Measurements from ENCODE around the gene HLA-F.

HLA-F gene

DNA sequence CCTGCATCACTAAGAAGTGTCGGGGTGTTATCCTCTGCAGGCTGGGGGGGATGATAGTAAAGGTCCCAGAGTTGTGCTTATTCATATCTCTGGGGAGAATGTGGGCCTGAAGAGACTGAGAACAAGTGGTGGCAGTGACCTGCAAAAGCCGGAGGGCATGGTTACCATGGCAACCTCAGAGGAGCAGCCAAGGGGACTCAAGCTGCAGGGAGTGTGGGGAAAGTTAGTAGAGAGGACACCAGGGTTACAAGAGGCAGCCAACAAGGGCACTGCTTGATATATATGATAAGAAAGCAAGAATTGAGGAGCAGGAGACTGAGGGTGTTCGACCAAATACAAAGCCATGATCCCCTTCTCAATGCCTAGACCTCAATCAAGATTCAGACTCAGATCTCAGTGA lies 46.1 kb downstream of the HLA-F start:
- no peak overlapping the region for H3K27ac Mint-ChIP-seq

DNA sequence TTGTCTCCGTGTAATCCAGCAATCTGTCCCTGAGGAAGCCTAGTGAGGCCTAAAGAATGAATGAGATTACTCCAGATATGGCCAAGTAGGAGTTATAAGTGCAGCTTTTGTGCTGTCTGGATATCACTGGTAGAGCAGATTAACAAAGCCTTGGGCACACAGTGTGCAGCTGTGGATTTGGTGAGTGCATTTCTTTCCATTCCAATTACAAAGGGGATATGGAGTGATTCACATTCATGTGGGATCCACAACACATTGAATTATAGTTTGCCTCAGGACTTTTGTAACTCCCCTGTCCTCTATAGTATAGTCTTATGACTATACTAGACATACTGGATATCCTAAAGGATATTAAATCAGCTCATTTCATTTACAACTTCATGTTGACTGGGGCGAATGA lies 47.1 kb downstream of the HLA-F start:
- Mint-ChIP-seq H3K9me3 (no peaks in the 10 kb centered on the region), H3K27ac (no peak overlapping the region), H3K4me1 (ENCODE audit: low read depth in 2 of 2) (no peaks in the 10 kb centered on the region), H3K27me3 (peaks cover 31 to 64% of the 10 kb centered on the region in 2 donors), H3K36me3 (ENCODE audit: insufficient read depth) (no peaks in the 10 kb centered on the region), H3K4me3 (no peak overlapping the region)
- DNase-seq (no peak), ATAC-seq (replicated peaks) (no peak)

More for the DNA sequence above, 46.1 kb downstream of the HLA-F start:
- H3K9me3 Mint-ChIP-seq: no peaks in the 10 kb centered on the region
- ATAC-seq (replicated peaks): no peak
- H3K4me3 Mint-ChIP-seq: no peak overlapping the region
- H3K27me3 Mint-ChIP-seq: peaks cover 23 to 59% of the 10 kb centered on the region in 2 donors
- no peaks in the 10 kb centered on the region for H3K36me3 Mint-ChIP-seq (ENCODE audit: insufficient read depth)
- DNase-seq: no peak
- H3K4me1 Mint-ChIP-seq (ENCODE audit: low read depth in 2 of 2): no peaks in the 10 kb centered on the region

GRCh38 chr6:29776684-29777083 lies 53.5 kb downstream of the HLA-F start:
- ATAC-seq (replicated peaks): no peak
- Mint-ChIP-seq H3K4me3 (no peak overlapping the region), H3K9me3 (no peaks in the 10 kb centered on the region), H3K27me3 (peaks cover 68 to 78% of the 10 kb centered on the region in 2 donors), H3K27ac (no peak overlapping the region), H3K4me1 (ENCODE audit: low read depth in 2 of 2) (no peaks in the 10 kb centered on the region), H3K36me3 (ENCODE audit: insufficient read depth) (no peaks in the 10 kb centered on the region)
- DNase-seq: no peak

Measured in effector memory CD8-positive, alpha-beta T cell (primary cell).